Loucy (cell line): ENCODE results near the gene MAP4K1.

Experiments
- CTCF ChIP-seq: fragments of 200-600 bp; sonication (generic); conservative IDR thresholded peaks from 2 replicates; pipeline ENCODE4 v1.5.1; 2014; ENCODE audit warnings: mild to moderate bottlenecking, antibody characterized with exemption, low read length
- EZH2phosphoT487 ChIP-seq: fragments of 200-600 bp; IDR thresholded peaks from 2 replicates; pipeline ENCODE4 v1.6.1; 2018; ENCODE audit warnings: antibody characterized with exemption, mild to moderate bottlenecking, moderate library complexity, borderline replicate concordance

GRCh38 chr19:38550376-38550775 lies 67.4 kb downstream of the MAP4K1 start:
- no peak for TF ChIP-seq CTCF
- TF ChIP-seq EZH2phosphoT487: no peak
